HG03469 (cell line): ENCODE measurements around the gene SLC4A9.
"Not testable (repeated sequence)": the region's sequence is repeated elsewhere in the genome, so short reads cannot be mapped to it uniquely, and the experiment has no call there.

Source experiments
- ATAC-seq: cut with Tn5 transposase; IDR thresholded peaks from one replicate; pipeline ENCODE4 v1.9.1; 2021; ENCODE audit warnings: mild to moderate bottlenecking, moderate library complexity, moderate number of reproducible peaks; ENCODE audit not compliant: unreplicated experiment

The SLC4A9 gene

GRCh38 chr5:140399979-140400729 is 40.2 kb downstream of the SLC4A9 start:
- no peak for ATAC-seq

DNA sequence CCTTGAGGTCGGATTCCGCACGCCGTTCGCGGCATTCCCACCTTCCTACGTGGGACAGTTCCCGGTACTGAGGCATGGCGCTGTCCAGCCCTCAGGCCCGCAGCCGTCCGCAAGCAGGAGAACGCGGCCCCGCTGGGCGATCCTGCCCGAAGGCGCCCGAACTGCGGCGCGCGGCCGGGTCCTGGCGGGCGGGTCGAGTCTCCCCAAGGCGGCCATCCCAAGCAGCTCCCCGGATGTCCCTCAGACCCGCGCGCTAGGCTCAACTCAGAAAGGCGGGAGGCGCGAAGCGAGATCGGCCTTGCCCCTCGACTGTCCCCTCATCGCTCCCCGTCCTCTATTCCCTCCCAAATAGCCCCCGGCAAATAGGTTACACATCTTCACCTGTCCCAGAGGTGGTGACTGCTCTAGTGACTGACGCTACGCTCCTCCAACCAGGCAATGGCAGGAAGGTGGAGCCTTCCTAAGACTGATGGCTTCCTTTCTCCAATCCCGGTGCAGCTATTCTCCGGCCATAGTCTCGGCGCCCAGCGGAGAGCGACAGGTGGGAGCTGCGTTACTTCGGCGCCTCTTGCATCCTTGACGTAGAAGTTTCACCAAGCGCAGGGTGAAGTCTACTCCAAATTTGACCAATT is 40.9 kb downstream of the SLC4A9 start:
- peak; percentile 48 for ATAC-seq

DNA sequence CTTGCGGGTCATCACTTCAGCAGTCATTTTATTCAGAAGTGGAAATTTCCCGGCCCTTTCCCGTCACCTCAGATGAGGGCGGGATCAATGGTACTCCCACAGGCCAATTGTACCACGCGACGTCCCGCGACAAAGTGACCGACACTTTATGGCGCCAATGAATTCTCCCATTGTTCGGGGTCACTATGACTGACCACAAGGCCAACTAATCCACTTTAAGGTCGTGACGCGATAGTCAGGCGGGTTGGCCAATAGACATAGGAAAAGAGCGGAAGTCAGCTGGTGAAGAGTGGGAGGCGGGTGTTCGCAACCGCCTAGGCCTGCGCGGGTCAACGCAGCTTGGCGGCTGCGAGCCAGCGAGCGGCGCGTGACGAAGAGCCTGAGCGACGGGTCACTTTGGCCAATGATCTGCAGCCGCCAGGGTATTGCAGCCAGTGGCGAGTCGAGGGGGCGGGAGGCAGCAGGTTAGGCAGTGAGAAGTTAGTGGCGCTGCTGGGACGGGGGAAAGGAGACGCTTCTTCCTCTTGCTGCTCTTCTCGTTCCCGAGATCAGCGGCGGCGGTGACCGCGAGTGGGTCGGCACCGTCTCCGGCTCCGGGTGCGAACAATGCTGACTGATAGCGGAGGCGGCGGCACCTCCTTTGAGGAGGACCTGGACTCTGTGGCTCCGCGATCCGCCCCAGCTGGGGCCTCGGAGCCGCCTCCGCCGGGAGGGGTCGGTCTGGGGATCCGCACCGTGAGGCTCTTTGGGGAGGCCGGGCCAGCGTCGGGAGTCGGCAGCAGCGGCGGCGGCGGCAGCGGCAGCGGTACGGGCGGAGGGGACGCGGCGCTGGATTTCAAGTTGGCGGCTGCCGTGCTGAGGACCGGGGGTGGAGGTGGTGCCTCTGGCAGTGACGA is 41.6 kb downstream of the SLC4A9 start, which contains the start of gene ANKHD1:
TSS of gene ANKHD1 (plus strand) at position 472 of the 896 bp plus-strand sequence. CDS start at position 607, 135 bp downstream.
- ATAC-seq: peak; percentile 83

DNA sequence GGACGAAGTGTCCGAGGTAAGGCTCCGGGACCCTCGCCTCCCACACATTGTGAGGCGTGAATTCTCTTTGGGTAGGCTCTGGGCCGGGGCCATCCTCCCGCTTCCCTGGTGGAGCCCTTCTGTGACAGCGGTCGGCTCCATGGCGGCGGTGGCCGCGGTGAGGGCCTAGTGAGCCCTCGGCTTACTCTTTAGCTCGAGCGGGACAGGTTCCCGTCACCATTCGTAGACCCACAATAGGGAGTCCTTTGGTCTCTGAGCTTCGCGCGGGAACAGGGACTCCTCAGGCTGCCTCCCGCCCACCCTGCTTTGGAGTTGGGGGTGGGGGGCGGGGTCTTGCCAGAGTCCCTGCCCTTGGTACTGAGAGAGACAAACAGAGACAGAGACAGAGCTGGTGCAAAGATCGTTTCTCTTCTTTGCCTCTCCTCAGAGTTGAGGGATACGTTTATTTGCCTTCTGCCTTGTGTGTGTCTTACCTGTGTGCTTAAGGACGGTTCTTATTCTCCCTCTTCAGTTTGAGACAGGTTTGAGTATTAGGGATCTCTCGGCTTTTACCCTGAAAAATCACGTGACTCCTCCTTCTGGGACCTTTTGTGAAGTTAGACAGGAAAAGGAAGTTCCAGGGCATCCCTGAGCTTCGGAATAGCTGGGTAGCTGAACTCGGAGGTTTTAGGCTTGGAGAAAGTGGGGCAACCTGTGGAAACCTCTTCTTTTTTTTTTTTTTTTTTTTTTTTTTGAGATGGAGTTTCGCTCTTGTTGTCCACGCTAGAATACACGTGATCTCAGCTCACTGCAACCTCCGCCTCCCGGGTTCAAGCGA is 42.5 kb downstream of the SLC4A9 start:
- no peak for ATAC-seq

DNA sequence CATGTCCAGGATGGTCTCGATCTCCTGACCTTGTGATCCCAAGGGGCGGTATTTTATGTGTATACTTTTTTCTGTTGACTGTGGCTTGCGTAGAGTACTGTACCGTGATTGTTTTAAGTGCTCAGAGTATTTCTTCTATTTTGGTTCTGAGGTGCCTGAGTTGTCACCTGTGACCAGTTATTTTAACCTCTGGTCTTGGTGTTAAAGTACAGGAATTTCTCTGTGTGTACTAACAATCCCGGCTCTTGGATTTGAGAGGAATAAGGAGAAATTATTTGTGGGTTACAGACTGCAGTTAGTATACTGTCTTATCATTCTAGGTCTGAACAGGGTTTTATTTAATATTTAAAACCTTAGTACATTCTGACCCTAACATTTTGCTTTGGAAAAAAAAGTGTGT is 43.6 kb downstream of the SLC4A9 start:
- no peak for ATAC-seq

DNA sequence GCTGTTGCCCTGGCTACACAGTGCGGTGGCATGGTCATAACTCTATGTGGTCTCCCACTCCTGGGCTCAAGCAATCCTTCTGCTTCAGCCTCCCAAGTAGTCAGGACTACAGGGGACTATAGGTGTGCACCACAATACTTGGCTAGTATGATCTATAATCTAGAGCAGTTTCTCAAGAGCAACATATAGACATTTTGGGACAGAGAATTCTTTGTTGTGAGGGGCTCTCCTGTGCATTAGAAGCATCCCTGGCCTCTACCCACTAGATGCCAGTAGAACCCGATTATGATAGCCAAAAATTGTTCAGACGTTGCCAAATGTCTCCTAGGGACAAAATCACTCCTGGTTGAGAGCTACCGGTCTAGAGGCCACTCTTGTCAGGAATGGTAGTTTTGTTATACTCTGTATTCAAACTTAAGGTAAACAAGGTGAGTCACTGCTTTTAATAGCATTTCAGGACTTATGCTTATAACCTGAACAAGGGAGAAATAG is 48.8 kb downstream of the SLC4A9 start:
- no peak for ATAC-seq

GRCh38 chr5:140413230-140413629 is 53.2 kb downstream of the SLC4A9 start:
- no peak for ATAC-seq

DNA sequence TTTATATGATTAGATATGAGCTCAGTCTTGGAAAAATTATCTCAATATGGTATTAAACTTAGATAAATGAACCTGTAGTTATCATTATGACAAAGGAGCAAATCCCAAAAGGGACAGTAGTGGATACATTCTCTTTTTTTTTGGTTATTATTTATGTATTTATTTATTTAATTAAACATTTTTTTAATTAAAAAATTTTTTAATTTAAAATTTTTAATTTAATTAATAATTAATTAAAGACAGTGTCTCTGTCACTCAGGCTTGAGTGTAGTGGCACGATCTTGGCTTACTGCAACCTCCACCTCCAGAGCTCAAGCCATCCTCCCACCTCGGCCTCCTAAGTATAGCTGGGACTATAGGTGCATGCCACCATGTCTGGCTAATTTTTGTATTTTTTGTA is 57.2 kb downstream of the SLC4A9 start:
- no peak for ATAC-seq

DNA sequence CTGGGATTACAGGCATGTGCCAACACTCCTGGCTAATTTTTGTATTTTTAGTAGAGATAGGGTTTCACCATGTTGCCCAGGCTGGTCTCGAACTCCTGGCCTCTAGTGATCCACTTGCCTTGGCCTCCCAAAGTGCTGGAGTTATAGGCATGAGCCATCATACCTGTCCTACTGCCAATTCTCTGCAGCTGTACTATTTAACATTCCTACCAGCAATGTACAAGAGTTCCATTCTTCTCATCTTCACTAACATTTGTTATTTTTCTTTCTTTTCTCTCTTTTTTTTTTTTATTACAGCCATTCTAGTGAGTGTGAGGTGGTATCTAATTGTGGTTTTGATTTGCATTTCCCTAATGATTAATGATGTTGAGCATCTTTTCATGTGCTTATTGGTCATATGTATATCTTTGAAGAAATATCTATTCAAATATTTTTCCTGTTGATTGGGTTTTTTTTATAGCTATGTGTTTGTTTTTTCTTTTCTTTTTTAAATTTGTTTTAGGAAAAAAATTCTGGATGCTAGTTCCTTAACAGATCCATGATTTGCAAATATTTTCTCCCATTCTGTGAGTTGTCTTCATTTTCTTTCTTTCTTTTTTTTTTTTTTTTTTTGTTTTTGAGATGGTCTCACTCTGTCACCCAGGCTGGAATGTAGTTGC is 59.0 kb downstream of the SLC4A9 start:
- ATAC-seq: no peak

GRCh38 chr5:140420226-140420570 is 60.2 kb downstream of the SLC4A9 start:
- no peak for ATAC-seq

DNA sequence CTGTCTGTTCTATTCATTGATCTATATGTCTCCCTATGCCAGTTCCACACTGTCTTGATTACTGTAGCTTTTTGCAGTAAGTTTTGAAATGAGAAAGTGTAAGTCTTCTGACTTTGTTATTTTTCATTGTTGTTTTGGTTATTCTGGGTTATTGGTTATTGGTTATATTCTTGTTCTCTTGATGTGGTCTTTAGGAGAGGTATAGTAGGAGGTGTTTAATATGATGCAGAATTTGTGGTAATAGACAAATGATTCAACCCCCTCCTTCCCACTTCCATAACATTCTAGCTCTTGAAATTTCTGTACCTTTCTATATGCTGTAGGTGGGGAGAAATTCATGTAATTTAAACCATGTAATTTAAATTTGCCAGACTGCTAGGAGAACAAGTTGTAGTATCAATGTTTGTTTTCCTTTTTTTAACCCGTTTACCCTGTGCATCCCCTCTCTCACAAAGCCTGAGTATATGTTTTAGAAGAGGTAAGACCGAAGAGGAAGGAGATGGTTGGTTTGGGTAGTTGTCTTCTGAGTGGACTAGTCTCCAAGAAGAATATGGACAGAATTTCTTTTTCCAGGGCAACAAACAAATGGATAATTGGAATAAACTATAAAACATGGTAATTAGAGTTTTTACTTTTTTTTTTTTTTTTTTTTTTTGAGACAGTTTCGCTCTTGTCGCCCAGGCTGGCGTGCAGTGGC is 60.8 kb downstream of the SLC4A9 start:
- no peak for ATAC-seq

GRCh38 chr5:140421375-140421774 is 61.4 kb downstream of the SLC4A9 start:
- not testable (repeated sequence) for ATAC-seq

- ATAC-seq: no peak
Measured at GRCh38 chr5:140423609-140424008, 63.6 kb downstream of the SLC4A9 start.

GRCh38 chr5:140424135-140424534 is 64.1 kb downstream of the SLC4A9 start:
- no peak for ATAC-seq
